ENCODE data around the gene EPHB2.

The EPHB2 gene

GRCh38 chr1:22773981-22774832, 63.6 kb downstream of the EPHB2 start:
- Mint-ChIP-seq H3K27me3 (ENCODE audit: low read depth, poor library complexity) (peaks cover 23% of the 10 kb centered on the region), H3K27ac (no peak overlapping the region), H3K4me1 (peaks cover 99% of the 10 kb centered on the region), H3K9me3 (no peaks in the 10 kb centered on the region), H3K4me3 (peak overlapping the region; percentile 16), H3K36me3 (ENCODE audit: low read depth) (no peaks in the 10 kb centered on the region)
- TF ChIP-seq, protein P1, sequence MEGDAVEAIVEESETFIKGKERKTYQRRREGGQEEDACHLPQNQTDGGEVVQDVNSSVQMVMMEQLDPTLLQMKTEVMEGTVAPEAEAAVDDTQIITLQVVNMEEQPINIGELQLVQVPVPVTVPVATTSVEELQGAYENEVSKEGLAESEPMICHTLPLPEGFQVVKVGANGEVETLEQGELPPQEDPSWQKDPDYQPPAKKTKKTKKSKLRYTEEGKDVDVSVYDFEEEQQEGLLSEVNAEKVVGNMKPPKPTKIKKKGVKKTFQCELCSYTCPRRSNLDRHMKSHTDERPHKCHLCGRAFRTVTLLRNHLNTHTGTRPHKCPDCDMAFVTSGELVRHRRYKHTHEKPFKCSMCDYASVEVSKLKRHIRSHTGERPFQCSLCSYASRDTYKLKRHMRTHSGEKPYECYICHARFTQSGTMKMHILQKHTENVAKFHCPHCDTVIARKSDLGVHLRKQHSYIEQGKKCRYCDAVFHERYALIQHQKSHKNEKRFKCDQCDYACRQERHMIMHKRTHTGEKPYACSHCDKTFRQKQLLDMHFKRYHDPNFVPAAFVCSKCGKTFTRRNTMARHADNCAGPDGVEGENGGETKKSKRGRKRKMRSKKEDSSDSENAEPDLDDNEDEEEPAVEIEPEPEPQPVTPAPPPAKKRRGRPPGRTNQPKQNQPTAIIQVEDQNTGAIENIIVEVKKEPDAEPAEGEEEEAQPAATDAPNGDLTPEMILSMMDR (IDR thresholded peaks at IDR 0.05) = no peak
- no peak for DNase-seq

- no peak overlapping the region for H3K27ac Mint-ChIP-seq
- H3K9me3 Mint-ChIP-seq = no peaks in the 10 kb centered on the region
- TF ChIP-seq, protein P1 (IDR thresholded peaks at IDR 0.05) = no peak
- peaks cover 20% of the 10 kb centered on the region for H3K27me3 Mint-ChIP-seq (ENCODE audit: low read depth, poor library complexity)
- no peak overlapping the region for H3K4me3 Mint-ChIP-seq
- no peak for DNase-seq
- H3K4me1 Mint-ChIP-seq = peaks cover 100% of the 10 kb centered on the region
- H3K36me3 Mint-ChIP-seq (ENCODE audit: low read depth) = no peaks in the 10 kb centered on the region
Measured at GRCh38 chr1:22774833-22775182, 64.2 kb downstream of the EPHB2 start.

DNA sequence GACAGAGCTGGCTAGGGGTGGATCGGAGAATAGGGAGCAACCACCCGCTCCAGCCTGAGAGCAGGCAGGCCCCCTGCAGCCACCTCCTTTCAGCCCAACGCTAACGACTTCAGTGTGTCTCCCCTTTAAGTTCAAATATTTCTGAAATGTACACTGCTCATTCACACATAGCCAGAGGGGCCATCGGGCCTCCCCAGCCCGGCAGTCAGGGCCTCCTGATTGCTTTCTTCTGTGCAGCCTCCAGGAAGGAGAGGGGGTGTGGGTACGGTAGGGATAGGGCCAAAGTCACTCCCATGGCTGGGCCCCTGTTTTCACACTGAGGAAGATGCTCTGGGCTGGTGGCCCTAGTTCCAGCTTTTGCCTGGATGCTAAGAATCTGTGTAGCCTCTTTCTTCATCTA, 64.8 kb downstream of the EPHB2 start:
- H3K36me3 Mint-ChIP-seq (ENCODE audit: low read depth) = no peaks in the 10 kb centered on the region
- peaks cover 100% of the 10 kb centered on the region for H3K4me1 Mint-ChIP-seq
- no peaks in the 10 kb centered on the region for H3K9me3 Mint-ChIP-seq
- DNase-seq = no peak
- peaks cover 17% of the 10 kb centered on the region for H3K27me3 Mint-ChIP-seq (ENCODE audit: low read depth, poor library complexity)
- H3K27ac Mint-ChIP-seq = peak overlapping the region; percentile 46
- H3K4me3 Mint-ChIP-seq = peak overlapping the region; percentile 28
- TF ChIP-seq, protein P1 (IDR thresholded peaks at IDR 0.05) = no peak

DNA sequence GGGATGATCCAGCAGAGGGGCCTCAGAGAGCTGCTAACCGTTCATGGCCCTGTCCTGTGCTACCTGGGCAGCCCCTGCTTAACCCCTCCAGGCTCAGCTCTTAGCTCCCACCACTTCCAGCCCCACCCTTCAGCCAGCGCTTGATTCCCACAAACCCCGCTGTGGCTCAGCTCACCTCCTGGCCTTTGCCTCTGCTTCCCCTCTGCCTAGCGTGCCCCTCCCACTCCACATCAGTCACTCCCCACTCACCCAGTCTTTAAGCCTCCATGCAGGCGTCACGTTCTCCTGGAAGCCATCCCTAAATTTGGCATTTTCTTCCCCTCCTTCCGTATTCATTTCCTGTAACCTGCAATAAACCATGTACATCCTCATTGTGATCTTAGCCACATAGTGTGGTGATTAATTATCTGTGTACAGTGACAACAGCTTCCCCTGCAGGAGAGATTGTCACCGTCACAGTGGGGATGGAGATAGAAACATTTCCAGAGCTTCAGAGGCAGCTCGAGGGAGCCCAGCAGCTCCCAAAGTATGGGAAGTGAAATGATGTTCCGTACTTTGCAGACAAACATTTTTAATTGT, 65.5 kb downstream of the EPHB2 start:
- DNase-seq = no peak
- Mint-ChIP-seq H3K27ac (peak overlapping the region; percentile 6), H3K36me3 (ENCODE audit: low read depth) (no peaks in the 10 kb centered on the region), H3K4me3 (peak overlapping the region; percentile 37), H3K27me3 (ENCODE audit: low read depth, poor library complexity) (peaks cover 13% of the 10 kb centered on the region), H3K4me1 (peaks cover 98% of the 10 kb centered on the region), H3K9me3 (no peaks in the 10 kb centered on the region)
- TF ChIP-seq, protein P1 (IDR thresholded peaks at IDR 0.05) = no peak

- H3K4me3 Mint-ChIP-seq = no peak overlapping the region
- no peaks in the 10 kb centered on the region for H3K9me3 Mint-ChIP-seq
- no peak overlapping the region for H3K27ac Mint-ChIP-seq
- H3K4me1 Mint-ChIP-seq = peaks cover 95% of the 10 kb centered on the region
- TF ChIP-seq, protein P1 (IDR thresholded peaks at IDR 0.05) = no peak
- peaks cover 13% of the 10 kb centered on the region for H3K27me3 Mint-ChIP-seq (ENCODE audit: low read depth, poor library complexity)
- DNase-seq = no peak
- H3K36me3 Mint-ChIP-seq (ENCODE audit: low read depth) = no peaks in the 10 kb centered on the region
Measured at GRCh38 chr1:22777388-22778057, 66.9 kb downstream of the EPHB2 start.

Measured in nephron progenitor cell (in vitro differentiated cells).